22Rv1 (cell line): ENCODE data around the gene DUSP9.

ENCODE experiments used
- CTCF ChIP-seq: fragments of 450-650 bp; IDR thresholded peaks from 2 replicates; pipeline ENCODE4 v1.5.1; 2017; ENCODE audit warnings: mild to moderate bottlenecking
- ZFX ChIP-seq: fragments of 450-650 bp; IDR thresholded peaks from 2 replicates; pipeline ENCODE4 v1.6.1; 2017; ENCODE audit warnings: antibody characterized with exemption, borderline replicate concordance

DNA sequence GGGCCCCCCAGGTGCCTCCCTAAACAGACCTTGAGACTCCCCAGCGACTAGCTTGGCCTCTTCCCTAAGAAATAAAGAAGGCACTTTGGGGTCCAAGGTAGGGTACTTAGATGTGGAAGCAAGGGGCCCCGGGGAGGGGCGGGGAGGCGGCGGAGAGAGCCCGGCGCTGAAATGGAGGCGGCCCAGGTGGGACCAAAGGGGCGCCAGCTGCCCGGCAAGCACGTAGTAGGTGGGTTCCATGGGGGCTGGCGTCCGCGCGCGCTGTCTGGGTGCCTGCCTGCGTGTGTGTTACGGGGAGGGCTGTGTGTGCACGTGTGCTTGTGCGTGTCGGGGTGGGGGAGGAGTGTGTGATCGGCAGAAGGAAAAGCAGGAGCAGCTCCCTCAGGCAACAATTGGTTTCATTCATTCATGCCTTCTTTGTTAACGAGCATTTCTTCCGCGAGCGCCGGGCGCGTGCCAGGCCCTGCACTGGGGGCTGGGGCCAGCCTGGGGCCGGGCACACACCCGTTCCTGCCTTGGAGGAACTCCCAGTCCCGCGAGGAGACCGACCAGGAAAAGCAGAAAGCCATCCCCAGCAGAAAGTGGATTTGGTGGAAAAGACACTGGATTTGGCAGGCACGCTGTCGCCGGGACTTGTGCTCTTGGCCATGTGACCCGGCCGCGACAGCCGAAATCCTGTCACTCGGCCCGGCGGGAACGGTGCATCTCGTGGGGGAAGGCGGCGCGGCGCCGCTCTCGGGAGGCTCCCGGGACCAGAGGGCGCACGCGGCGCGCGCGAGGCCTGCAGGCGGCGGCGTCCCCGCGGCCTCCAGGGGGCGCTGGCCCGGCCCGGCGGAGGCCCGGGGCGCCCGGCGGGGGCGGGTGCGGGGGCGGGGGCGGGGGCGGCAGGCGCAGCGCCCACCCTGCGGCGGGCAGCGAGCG is 3.3 kb upstream of the DUSP9 start:
- TF ChIP-seq CTCF (peak; percentile 58), ZFX (no peak)
